Thyroid gland (tissue), 4 donors: ENCODE results near the gene INTS11.

Experiments used
- POLR2A ChIP-seq, 2 donors: fragments of 450-650 bp; IDR thresholded peaks; one replicate each; pipeline ENCODE4 v1.6.1; 2017; ENCODE audit warnings: antibody characterized with exemption in 2 of 2, mild to moderate bottlenecking in 2 of 2, moderate library complexity in 1 of 2
- TF ChIP-seq, protein P1 (sequence below), 6 experiments: fragments of 200-600 bp in 3 of 6; fragments of 450-650 bp in 3 of 6; sonication (generic) in 3 of 6; IDR thresholded peaks; one replicate each; pipeline ENCODE4 v1.5.1; 2016 to 2019; ENCODE audit warnings: antibody characterized with exemption in 6 of 6, mild to moderate bottlenecking in 2 of 6, inconsistent platforms in 1 of 6, moderate library complexity in 1 of 6

- TF ChIP-seq, protein P1, sequence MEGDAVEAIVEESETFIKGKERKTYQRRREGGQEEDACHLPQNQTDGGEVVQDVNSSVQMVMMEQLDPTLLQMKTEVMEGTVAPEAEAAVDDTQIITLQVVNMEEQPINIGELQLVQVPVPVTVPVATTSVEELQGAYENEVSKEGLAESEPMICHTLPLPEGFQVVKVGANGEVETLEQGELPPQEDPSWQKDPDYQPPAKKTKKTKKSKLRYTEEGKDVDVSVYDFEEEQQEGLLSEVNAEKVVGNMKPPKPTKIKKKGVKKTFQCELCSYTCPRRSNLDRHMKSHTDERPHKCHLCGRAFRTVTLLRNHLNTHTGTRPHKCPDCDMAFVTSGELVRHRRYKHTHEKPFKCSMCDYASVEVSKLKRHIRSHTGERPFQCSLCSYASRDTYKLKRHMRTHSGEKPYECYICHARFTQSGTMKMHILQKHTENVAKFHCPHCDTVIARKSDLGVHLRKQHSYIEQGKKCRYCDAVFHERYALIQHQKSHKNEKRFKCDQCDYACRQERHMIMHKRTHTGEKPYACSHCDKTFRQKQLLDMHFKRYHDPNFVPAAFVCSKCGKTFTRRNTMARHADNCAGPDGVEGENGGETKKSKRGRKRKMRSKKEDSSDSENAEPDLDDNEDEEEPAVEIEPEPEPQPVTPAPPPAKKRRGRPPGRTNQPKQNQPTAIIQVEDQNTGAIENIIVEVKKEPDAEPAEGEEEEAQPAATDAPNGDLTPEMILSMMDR (IDR thresholded peaks at IDR 0.05): no peak
- TF ChIP-seq POLR2A (IDR thresholded peaks at IDR 0.05): no peak
Observed at GRCh38 chr1:1333551-1334241, 9.2 kb upstream of the INTS11 start.
